ENCODE data around the gene FOXP4. TPM values are rescaled to one million over a fixed set of nuclear protein-coding genes. Genes with fewer than 3 reads are reported as not detected.

FOXP4 gene
- total RNA-seq, 3 donors from 2014 or later, result 5.1 to 11.0 (median 5.6) TPM

GRCh38 chr6:41643899-41644269, 97.7 kb downstream of the FOXP4 start:
- Histone ChIP-seq H3K4me1 (no peaks in the 10 kb centered on the region), H3K36me3 (no peaks in the 10 kb centered on the region), H3K9me3 (no peaks in the 10 kb centered on the region), H3K27ac (no peak overlapping the region), H3K27me3 (no peaks in the 10 kb centered on the region), H3K4me3 (no peak overlapping the region)
- no peak for DNase-seq (ENCODE audit: low spot score in 2 of 2)
- TF ChIP-seq, protein P1, sequence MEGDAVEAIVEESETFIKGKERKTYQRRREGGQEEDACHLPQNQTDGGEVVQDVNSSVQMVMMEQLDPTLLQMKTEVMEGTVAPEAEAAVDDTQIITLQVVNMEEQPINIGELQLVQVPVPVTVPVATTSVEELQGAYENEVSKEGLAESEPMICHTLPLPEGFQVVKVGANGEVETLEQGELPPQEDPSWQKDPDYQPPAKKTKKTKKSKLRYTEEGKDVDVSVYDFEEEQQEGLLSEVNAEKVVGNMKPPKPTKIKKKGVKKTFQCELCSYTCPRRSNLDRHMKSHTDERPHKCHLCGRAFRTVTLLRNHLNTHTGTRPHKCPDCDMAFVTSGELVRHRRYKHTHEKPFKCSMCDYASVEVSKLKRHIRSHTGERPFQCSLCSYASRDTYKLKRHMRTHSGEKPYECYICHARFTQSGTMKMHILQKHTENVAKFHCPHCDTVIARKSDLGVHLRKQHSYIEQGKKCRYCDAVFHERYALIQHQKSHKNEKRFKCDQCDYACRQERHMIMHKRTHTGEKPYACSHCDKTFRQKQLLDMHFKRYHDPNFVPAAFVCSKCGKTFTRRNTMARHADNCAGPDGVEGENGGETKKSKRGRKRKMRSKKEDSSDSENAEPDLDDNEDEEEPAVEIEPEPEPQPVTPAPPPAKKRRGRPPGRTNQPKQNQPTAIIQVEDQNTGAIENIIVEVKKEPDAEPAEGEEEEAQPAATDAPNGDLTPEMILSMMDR (IDR thresholded peaks at IDR 0.05), result no peak
- TF ChIP-seq POLR2A (IDR thresholded peaks at IDR 0.05) (no peak), POLR2AphosphoS5 (IDR thresholded peaks at IDR 0.05) (no peak)
- intact Hi-C loops (cut with DNase I; ENCODE audit: low total_unique reads), result no loop called here

DNA sequence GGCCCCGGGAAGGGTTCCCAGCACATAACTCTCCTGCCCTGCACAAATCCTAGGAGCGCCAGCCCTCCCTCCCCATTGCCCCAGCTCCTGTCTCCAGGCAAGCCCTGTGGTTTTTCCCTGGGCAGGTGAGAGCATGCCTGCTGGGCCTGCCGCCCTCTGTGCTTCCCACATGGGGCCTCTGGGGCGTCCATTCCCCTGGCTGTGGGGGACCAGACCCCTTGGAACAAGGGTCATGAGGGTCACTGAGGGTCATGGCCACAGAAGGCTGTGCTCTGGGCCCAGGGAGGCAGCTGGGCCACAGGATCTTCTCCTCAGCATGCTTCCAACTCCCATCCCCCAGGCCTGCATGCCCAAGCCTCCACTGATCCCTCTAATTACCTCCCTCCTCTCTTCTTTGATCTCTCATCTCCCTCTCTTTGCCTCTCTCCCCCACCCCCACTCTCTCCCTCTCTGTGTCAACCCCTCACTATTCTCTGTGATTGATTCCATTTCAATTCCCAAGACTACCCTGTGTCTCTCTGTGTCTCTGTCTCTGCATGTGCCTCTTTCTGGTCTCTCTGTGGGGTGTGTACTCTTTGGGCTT, 98.2 kb downstream of the FOXP4 start:
- Histone ChIP-seq H3K27me3 (no peaks in the 10 kb centered on the region), H3K4me1 (no peaks in the 10 kb centered on the region), H3K9me3 (no peaks in the 10 kb centered on the region), H3K4me3 (no peak overlapping the region), H3K27ac (no peak overlapping the region), H3K36me3 (no peaks in the 10 kb centered on the region)
- intact Hi-C loops (cut with DNase I; ENCODE audit: low total_unique reads), result no loop called here
- DNase-seq (ENCODE audit: low spot score in 2 of 2), result no peak
- TF ChIP-seq, protein P1 (IDR thresholded peaks at IDR 0.05), result no peak
- no peak for TF ChIP-seq POLR2A (IDR thresholded peaks at IDR 0.05)
- TF ChIP-seq POLR2AphosphoS5 (IDR thresholded peaks at IDR 0.05), result no peak

GRCh38 chr6:41645007-41645618, 98.9 kb downstream of the FOXP4 start:
- DNase-seq (ENCODE audit: low spot score in 2 of 2), result no peak
- Histone ChIP-seq H3K36me3 (no peaks in the 10 kb centered on the region), H3K27ac (no peak overlapping the region), H3K4me1 (no peaks in the 10 kb centered on the region), H3K4me3 (no peak overlapping the region), H3K9me3 (no peaks in the 10 kb centered on the region), H3K27me3 (no peaks in the 10 kb centered on the region)
- intact Hi-C loops (cut with DNase I; ENCODE audit: low total_unique reads), result no loop called here
- TF ChIP-seq, protein P1 (IDR thresholded peaks at IDR 0.05), result no peak
- TF ChIP-seq POLR2AphosphoS5 (IDR thresholded peaks at IDR 0.05) (no peak), POLR2A (IDR thresholded peaks at IDR 0.05) (no peak)

DNA sequence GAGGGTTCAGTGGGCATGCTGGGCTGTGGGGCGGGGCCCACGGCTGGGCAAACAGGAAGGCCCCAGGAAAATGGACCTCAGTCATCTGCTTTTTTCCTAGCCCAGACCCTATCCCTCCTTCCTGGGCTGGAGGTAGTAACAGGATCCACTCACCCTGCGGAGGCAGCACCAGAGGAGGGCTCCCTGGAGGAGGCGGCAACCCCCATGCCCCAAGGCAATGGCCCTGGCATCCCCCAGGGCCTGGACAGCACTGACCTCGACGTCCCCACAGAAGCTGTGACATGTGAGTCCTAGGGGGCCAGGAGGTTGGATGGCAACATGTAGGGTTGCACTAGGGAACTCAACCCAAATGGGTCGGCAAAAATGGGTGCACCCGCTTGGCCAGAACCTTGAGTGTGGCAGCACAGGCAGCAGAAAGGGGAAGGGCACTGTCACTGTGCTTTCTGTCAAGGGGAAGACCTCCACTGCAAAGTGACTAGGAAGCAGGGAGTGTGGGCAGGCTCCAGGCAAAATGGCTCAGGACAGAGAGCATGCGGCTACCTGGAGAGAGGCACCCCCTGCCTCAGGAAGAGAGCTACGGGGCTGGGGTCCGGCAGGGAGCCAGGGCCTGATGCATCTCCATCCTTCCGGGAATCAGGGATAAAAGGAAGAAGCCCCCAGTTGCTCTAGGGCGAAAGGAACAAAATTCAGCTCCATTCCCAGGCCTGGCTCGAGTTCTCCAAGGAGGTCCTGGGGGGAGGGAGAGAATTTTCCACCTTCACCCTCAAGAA, 100.0 kb downstream of the FOXP4 start:
- no peak for DNase-seq (ENCODE audit: low spot score in 2 of 2)
- no peak overlapping the region for H3K4me3 ChIP-seq
- no peaks in the 10 kb centered on the region for H3K4me1 ChIP-seq
- H3K9me3 ChIP-seq, result no peaks in the 10 kb centered on the region
- intact Hi-C loops (cut with DNase I; ENCODE audit: low total_unique reads), result no loop called here
- H3K27ac ChIP-seq, result no peak overlapping the region
- TF ChIP-seq, protein P1 (IDR thresholded peaks at IDR 0.05), result no peak
- TF ChIP-seq POLR2AphosphoS5 (IDR thresholded peaks at IDR 0.05) (no peak), POLR2A (IDR thresholded peaks at IDR 0.05) (no peak)
- H3K36me3 ChIP-seq, result no peaks in the 10 kb centered on the region
- no peaks in the 10 kb centered on the region for H3K27me3 ChIP-seq

GRCh38 chr6:41647061-41647511, 100.9 kb downstream of the FOXP4 start:
- H3K27me3 ChIP-seq, result no peaks in the 10 kb centered on the region
- no peaks in the 10 kb centered on the region for H3K9me3 ChIP-seq
- no peaks in the 10 kb centered on the region for H3K36me3 ChIP-seq
- TF ChIP-seq POLR2AphosphoS5 (IDR thresholded peaks at IDR 0.05), result no peak
- TF ChIP-seq, protein P1 (IDR thresholded peaks at IDR 0.05), result no peak
- TF ChIP-seq POLR2A (IDR thresholded peaks at IDR 0.05), result no peak
- no peak overlapping the region for H3K27ac ChIP-seq
- DNase-seq (ENCODE audit: low spot score in 2 of 2), result no peak
- H3K4me1 ChIP-seq, result no peaks in the 10 kb centered on the region
- no peak overlapping the region for H3K4me3 ChIP-seq
- intact Hi-C loops (cut with DNase I; ENCODE audit: low total_unique reads), result no loop called here

Data from breast epithelium (tissue), 4 donors.